Fibroblast of skin of back (primary cell): ENCODE data around the gene NDUFS6. TPM values are rescaled to one million over a fixed set of nuclear protein-coding genes. Genes with fewer than 3 reads are reported as not detected.

Source experiments
- DNase-seq: peaks from one replicate; pipeline ENCODE4 v3.0.0-alpha.2; 2013
- polyA plus RNA-seq, 2 experiments: library from polyadenylated mRNA; unstranded; fragments of 120-200 nt; gene quantifications; one replicate each; pipeline ENCODE4 v1.2.1, GENCODE V29; 2013; ENCODE audit not compliant: insufficient read length in 2 of 2

NDUFS6 gene
- polyA plus RNA-seq (2013, experiment 1 of 2; ENCODE audit: insufficient read length): 81.9 TPM
- 56.2 TPM for polyA plus RNA-seq (2013, experiment 2 of 2; ENCODE audit: insufficient read length)

DNA sequence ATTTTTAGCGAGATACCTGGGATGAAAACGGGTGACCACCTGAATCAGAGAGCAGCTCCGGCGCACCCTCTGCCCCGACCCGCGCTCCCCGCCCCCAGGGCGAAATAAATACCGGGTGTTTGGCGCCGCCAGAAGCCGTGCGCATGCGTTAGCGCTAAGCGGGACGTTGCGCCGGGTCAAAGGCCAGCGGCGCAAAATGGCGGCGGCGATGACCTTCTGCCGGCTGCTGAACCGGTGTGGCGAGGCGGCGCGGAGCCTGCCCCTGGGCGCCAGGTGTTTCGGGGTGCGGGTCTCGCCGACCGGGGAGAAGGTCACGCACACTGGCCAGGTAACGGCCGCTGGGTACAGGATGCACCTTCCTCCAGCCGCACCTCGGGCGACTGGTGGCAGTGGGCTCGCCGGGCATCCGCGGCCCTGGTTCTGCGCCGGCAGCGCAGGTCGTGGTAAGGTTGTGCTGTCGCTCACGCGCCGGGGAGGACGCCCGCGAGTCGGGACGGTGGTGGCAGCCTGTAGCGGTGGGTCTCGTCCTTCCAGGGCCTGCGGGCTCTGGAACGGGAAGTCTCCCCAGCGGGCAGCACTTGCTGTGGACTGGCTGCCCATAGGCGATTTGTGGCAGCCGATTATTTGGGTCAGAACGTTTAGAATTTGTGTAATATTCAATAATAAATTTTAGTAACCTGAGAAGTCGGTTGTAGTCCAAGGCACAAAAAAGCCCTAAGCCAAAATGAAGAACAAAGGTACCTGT lies at the start of gene NDUFS6:
Gene NDUFS6, plus strand, starts transcription at position 186 of the 745 bp plus-strand sequence. Its CDS starts 11 bp downstream, at position 197.
- DNase-seq: peak; percentile 61

DNA sequence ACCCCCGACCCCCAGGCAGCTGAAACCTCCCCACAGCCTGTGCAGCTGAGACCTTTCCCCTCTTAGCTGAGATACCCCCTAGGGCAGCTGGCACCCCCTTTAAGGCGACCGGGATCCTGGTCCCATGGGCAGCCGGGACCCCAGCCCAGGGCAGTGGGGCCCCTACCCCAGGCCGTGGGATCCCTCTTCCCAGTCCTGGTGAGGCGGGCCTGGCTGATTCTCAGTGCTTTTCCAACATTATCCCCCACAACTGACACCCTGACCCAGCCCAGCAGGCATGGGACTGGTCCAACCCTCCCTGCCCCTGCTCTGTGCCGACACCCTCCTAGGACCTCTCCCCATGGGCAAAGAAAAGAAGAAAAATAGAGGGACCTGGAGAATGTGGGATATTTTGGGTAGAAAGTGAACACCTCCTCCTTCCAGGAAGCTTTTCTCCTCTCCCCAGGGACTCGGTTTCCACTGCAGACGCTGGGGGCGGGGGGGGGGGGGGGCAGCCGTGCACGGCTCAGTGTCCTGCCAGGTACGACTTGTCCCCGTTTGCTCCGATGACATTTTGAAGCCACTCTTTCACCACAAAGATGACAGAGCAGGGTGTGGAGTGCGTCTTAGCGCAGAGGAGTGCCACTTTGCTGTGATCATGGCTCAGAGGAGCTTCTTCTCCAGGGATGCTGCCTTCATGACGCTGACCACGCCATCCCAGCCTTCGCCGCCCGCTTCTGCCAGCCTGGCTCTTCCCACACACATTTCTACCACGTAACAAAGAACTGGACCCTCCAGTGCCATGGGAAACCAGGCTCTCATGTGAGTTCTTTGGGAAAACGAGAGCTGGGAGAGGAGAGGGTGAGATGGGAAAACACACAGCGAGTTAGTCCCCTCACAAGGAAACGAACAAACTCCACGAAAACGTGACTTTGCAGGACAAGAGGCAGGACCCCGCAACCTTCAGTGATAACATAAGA lies 49.1 kb upstream of the NDUFS6 start:
- no peak for DNase-seq

DNA sequence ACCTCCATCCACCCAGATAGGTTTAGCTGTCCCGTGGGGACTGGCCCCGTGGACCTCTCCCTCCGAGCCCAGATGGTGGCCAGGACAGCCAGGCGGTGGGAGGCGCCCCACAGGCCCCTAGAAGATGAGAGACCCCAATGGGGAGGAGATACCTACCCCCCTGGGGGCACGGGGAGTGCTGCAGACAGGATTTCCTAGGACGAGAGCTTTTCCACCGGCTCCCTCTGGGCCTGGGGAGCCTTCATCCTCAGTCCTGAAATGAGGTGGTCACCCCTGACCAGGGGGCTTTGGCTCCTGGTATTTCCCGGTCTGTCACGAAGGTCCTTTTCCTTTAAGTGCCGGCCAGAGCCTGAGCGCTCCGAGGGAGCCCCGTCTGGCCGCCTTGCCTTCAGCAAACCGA lies 48.3 kb upstream of the NDUFS6 start:
- DNase-seq: no peak

DNA sequence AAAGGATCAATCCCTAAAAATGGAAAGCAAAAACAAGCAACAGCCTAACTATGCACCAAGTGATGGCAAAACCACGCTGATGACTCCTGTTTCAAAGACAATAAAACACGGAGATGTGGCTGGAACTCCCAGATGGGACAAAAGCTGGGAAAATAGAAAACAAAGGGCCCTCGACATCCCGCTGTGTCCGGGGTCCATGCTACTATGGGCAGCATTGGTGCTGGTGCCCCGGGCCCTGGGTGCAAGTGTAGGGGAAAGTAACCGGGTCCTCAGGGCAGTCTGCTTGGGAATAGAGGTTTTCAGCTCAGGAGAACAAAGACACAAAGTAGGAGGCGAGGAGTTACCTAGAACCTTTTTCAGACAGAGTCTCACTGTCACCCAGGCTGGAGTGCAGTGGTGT lies 47.7 kb upstream of the NDUFS6 start:
- DNase-seq: no peak

DNA sequence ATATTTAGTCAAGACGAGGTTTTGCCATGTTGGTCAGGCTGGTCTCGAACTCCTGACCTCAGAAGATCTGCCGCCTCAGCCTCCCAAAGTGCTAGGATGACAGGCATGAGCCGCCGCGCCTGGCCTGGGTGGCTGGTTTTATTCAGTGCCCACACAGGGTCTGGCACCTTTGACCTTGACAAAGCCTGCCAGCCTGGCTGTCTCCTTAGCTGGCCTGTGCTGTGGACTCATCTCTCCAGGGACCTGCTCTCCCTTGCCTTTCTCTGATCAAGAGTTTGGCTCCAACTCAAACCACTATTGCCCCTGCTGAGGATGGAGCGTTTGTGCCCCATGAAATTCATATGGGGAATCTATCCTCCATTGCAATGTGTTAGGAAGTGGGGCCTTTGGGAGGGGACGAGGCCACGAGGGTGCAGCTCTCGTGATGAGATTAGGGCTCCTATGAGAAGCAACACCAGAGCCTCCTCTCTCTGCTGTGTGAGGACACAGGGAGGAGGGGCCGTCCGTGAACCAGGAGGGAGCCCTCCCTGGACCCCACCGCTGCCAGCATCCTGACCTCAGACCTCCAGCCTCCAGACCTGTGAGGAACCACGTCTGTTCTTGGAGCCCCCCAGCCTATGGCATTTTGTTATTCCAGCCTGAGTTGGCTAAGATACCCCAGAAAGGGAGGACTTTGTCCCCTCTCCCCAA lies 46.5 kb upstream of the NDUFS6 start:
- DNase-seq: no peak

DNA sequence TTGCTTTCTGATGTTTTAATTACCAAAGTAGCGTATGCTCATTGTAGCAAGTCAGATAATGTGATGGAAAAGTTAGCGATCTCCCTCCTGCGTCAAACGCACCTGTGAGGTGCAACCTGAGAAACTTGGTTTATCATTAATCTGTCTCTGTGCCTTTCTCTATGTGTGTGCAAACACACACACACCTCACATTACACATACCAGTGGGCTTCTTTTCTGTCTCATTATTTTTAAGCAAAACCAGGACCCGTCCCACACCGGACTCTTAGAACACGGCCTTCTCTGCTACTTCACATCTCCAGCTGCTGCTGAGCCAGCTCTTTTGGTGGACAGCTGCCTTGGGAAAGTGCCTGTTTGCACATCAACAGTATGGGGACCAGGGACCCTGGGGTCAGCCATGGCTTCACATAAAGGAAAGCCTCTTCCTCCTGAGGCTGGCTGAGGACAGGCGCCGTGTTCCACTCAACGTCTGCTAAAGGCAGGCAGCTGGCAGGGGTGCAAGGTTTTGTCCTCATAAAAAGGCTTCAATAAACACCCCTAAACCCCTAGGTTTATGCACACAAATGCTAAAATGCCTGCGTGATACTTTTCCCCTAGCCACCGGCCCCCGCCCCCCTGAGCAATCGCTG lies 45.8 kb upstream of the NDUFS6 start:
- no peak for DNase-seq

DNA sequence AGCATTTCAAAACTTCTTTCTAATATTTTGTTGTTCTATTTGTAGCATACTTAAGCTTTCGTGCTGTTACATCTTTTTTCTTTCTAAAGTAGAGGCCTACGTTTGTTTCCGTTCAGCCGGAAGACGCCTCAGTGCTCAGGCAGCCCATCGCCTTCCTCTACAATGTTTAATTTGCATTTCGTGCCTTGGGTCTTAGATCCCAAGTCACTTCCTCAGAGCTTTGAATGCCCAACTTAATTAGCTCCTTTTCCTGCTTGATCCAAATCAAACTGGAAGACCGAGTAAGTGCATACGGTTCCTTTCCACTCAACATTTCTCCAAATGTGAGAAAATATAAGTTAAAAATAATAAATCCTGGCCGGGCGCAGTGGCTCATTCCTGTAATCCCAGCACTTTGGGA lies 44.7 kb upstream of the NDUFS6 start:
- no peak for DNase-seq

DNA sequence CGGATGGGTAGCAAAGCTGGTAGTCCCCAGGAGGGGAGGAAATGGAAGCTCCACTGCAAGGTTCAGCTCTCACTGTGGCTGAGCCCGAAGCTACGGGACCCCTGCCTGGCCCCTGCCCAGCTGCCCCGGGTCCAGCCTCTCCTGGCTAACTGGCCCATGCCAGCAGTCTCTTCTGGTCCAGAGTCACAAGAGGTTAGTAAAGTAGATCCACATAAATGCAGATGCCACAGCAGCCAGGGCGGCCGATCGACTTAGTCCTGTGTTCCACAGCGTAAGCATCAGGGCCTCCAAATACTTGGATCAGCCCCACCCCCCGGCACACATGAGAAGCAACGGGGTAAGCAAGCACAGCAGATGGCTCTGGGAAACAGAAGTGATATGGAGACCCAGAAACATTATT lies 43.7 kb upstream of the NDUFS6 start:
- DNase-seq: no peak

DNA sequence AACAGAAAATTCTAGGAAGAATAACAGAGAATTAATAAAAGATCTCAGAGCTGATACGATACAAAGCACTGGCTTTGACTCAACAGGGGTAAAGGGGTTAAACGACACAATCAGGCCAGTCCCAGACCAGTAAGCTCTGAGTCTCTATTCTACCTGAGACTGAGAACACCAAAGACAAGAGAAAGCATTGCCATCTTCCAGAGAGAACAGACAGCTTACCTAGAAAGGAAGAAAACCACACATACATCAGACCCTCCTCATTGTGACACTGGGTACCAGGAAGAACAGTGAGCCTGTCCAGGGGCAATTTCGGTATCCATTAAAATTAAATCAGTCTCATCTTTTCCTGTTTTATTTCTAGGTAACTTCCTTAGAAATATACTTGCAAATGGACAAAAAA lies 42.6 kb upstream of the NDUFS6 start:
- no peak for DNase-seq

DNA sequence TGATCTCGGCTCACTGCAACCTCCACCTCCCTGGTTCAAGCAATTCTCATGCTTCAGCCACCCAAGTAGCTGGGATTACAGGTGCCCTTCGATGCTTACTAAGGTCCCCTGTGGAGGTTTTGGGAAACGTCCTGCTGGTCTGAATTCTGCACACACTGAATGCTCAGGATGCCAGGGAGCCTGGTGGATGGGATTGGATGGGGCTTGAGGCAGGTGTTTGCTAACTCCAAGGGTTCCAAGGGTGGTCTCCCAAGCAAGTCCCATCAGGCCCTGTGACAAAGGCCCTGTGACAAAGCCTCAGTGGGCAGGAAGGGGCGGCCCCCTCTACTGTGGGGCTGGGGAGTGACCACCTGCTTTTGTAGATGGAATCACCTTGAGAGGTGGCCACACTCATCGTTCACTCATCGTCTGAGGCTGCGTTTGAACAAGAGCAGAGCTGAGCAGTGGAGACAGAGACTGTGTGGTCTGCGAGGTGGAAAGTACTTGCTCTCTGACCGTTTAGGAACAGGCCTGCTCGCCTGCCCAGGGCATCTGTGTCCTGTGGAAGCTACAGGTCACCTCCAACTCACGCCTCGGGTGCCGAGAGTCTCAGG lies 41.7 kb upstream of the NDUFS6 start:
- no peak for DNase-seq

DNA sequence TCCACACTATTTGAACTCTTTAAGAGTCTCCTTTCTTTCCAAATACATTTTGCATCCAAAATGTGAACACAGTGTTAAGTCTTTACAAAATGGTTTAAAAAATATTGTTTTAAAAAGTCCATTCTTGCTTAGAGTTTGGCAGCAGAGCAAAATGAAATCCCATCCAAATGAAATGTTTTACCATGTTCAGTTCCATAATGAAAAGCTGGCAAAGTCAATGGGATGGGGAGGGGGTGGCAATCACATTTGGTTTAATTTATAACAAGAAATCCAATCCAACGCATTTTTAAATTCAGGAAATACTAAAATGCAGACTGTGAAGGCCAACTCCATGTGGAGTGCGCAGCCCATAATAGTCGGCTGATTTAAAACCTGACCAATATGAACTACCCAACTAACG lies 41.0 kb upstream of the NDUFS6 start:
- no peak for DNase-seq

DNA sequence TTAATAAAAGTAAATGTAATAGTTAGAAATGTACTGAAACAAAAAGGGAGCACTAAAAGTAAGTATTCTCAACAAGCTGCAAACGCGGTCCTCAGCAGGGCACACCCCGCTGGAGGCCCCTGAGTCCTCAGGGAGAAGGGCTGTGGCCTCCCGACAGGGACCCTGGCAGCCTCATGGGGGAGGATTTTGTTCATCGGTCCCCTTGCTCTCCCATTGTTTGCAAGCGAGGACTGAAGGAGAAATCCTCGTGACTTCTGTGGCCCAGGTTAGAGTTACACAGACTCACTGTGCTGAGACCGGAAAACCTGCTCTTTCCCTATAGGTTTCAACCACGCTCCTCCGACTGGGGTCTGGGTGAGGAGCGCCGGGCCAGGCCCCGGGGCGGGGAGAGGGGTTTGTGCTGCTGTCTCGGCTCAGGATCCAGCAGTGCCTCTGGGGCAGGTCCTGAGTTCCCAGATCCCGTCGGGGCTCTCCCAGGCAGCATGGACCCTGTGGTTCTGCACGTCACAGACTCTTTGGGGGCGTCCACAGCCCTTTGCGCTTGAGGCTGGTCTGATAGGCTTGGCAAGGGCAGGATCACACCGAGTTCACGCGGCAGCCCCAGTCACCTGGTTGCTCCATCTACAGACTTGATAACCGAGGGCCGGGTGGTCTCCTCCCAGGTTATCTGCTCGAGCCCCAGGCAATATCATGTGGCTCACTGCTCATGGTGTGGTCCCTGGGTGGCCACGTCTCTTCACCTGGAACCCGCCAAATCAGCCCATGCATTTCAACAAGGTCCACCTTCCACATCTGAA lies 40.4 kb upstream of the NDUFS6 start:
- no peak for DNase-seq

DNA sequence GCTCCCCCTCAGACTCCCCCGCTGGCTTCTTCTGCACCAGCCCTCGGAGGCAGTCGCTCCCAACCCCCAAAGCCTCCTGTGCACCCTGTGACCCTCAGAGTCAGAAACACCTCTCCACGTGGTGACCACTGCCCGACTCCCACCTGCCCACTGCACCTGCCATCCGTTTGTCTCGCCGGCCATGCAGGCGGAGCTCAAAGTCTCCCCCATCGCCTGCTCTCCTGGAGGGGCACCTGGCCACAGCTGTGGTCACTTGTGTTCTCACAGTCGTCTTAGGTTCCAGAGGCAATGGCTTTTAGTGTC lies 39.8 kb upstream of the NDUFS6 start:
- no peak for DNase-seq

DNA sequence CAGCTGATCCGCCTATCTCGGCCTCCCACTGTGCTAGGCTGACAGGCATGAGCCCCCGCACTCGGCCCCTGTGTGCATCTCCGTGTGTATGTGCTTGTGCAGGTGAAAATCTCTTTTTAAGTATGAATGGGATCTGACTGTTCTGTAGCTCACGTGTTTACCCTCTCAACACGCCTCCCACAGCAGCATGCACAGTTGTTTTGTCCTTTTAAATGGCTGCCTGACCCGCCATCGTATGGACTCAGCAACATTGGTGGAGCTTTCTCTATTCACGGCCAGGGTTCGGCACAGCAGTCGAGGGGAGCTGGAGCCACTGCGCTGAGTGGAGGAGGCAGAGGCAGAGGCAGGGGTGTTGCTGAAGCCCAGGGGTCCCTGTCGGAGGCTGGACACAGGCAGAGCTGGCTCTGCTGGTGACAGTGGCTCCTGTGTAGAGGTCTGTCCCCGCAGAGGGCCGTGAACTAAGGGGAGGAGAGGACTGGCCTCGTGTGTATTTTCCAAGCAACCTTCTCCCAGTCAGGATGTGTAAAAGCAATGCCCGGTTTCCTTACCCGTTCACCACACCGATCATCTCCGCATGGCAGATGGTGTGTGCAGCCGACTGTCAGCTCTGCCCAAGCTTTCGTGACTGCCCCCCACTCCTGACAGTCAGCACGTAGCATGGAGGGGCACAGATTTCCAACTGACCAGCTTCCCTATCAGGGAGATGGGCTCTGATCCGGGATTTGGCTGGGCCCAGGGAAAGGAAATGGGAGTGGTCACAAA lies 38.9 kb upstream of the NDUFS6 start:
- no peak for DNase-seq

DNA sequence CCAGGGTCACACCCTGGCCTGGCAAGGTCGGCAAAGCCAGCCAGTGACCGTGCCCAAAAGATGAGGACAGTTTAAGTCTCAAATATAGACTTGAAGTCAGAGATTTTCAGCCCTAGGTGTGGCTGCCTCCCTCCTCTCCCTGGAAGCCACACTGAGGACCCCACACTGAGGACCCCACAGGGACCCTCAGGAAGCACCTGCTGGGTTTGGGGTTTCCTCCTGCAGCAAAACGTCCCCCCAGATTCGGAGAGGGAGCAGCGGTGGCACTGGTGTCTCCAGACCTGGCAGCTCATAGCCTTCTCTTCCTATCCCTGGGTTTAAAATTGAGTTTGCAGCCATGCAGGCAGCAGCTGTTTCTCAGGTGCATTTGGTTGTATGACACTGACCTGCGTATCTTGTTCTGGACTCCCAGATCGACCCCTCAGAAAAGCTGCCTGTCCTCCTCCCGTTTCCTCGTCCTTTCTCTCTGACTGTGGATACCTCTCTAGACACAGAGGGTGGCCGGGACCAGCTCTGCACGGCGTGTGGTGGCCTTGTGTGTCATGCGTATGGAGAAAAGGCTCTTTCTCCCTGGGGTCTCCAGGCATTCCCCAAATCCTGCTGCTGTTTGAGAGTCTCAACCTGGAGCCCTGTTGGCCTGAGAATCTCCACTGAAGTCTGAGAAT lies 38.2 kb upstream of the NDUFS6 start:
- no peak for DNase-seq

DNA sequence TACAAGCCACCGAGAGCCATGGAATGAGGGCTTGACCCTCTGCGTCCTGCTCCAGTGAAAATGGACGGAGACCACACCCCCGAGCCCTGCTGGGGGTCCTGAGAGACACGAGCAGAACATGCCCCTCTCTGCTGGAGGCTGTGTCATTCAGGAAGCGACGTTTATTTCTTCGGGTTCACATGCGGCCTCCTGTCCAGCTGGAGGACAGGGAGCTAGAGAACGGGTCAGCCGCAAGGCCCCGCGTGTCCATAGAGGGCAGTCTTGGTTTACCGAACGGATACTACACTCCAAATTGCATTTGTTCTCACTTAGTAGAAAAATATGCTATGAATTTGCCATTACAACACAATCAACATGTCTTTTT lies 37.7 kb upstream of the NDUFS6 start:
- peak; percentile 61 for DNase-seq

DNA sequence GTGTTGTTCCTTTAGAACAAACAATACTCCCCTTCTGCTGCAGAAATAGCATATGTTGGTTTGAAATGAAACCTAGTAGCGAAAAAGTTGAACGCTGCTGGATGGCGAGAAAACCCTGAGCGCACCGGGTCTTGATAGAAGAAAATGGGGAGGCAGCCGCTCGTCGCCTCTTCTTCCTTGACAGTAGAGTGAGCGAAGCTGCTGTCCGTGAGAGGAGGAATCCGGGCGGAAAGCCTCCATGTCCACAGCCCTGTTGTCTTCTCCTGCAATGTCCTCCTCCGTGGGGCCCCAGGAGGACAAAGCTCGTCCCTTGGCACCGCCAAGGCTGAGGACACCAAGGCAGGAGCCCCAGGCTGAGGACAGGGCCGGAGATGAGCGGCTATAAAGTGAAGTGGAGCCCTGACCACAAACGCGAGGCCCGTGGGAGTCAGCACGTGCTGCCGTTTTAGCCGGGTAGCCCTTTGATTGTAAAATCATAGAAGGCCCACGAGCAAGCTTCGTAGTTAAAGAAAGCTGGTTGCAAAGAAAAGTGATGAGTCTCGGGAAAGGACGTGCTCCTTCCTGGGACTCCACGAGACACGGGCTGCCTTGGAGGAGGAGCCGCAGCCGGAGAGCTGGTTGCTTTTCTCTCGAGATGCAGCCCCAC lies 37.1 kb upstream of the NDUFS6 start:
- no peak for DNase-seq

DNA sequence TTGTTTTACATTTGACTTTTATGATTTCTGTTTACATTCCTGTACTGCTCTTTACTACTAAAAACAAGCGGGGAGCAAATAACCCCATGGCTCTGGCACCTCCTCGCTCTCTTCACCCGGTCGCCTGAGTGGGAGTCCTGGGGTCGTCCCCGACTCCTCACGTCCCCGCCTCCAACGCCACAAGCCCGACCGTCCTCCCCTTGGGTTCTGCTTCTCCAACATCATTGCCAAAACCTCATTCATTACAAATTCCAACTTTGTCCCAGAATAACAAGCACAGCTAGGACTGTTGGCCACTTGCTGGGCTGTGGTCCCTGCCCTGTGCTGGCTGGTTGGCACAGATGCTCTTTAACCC lies 36.6 kb upstream of the NDUFS6 start:
- no peak for DNase-seq

DNA sequence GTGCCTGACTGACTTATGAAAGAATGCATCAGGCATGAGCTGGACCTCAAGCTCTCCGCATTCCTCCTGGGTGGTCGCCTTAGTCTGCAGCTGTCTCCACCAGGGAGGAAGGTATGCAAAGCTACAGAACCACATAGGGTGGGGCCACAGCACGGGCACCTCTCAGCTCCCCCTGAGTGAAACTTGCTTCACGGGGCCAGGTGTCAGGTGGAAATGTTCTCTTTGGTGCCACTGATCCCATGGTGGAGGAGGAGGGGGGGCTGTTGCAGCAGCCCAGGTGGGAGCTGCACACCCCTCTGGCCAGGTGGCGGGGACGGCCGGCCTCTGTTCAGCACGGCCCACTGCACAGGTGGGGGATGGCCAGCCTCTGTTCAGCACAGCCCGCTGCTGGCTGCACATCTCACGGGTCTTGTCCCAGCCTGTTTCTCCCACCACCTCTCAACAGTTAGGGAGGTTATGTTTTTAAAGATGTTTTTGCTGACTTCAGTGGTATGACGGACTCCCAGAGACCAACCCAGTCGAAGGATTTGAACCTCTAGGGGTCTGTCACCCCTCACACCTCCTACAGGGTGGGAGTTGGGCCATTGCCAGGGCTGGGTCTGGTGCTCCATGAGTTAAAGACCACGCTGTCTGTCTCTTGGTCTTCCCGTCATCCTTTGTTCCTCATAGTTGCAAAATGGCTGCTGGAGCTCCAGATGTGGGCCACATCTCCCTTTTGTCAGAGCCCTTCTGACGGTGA lies 35.9 kb upstream of the NDUFS6 start:
- peak; percentile 5 for DNase-seq
